ENCODE measurements around the gene BCAN.

DNA sequence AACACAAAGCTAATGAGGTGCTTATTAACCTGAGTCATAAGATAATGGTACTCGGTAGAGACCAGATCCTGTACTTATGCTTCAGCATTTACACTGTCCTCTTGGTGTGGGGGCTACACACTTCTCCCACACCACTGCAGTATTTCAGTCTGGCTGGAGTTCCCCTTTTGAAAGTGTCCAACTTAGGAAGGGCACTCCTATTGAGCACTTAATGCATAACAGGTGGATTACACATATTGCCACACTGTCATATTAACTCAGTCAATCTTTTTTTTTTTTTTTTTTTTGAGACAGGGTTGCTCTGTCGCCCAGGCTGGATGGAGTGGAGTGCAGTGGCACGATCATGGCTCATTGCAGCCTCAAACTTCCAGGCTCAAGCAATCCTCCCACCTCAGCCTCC is 42.1 kb upstream of the BCAN start:
- TF ChIP-seq POLR2A (IDR thresholded peaks at IDR 0.05; ENCODE audit: low read depth, low read length) (no peak), RFX5 (IDR thresholded peaks at IDR 0.05; ENCODE audit: low read depth, low read length) (no peak), SMC3 (IDR thresholded peaks at IDR 0.05; ENCODE audit: low read depth, low read length) (no peak), USF2 (IDR thresholded peaks at IDR 0.05; ENCODE audit: low read depth, low read length) (no peak), CTCF (conservative IDR thresholded peaks at IDR 0.05; ENCODE audit: low read depth, low read length) (peak; percentile 14; the same call in 1 of the 2 replicates), MAFK (IDR thresholded peaks at IDR 0.05; ENCODE audit: low read depth, low read length) (no peak), RAD21 (IDR thresholded peaks at IDR 0.05; ENCODE audit: low read length) (no peak)

All from IMR-90 (cell line).